Stomach (tissue), 4 donors: ENCODE data around the gene CLCNKB.

Experiments
- POLR2A ChIP-seq, 4 donors: fragments of 450-650 bp; IDR thresholded peaks; one replicate each; pipeline ENCODE4 v1.6.1; 2016; ENCODE audit warnings: antibody characterized with exemption in 4 of 4, control low read depth in 2 of 4, mild to moderate bottlenecking in 1 of 4, moderate library complexity in 1 of 4
- POLR2AphosphoS5 ChIP-seq, 3 donors: sonication (generic); formaldehyde crosslinking; IDR thresholded peaks; one replicate each; pipeline ENCODE4 v1.6.1; 2016; ENCODE audit warnings: antibody characterized with exemption in 3 of 3
- TF ChIP-seq, protein P1 (sequence below), 7 experiments: fragments of 450-650 bp in 4 of 7; fragments of 200-600 bp in 3 of 7; sonication (generic) in 3 of 7; IDR thresholded peaks; one replicate each; pipeline ENCODE4 v1.5.1; 2016 to 2019; ENCODE audit warnings: antibody characterized with exemption in 7 of 7, control low read depth in 2 of 7, mild to moderate bottlenecking in 1 of 7

DNA sequence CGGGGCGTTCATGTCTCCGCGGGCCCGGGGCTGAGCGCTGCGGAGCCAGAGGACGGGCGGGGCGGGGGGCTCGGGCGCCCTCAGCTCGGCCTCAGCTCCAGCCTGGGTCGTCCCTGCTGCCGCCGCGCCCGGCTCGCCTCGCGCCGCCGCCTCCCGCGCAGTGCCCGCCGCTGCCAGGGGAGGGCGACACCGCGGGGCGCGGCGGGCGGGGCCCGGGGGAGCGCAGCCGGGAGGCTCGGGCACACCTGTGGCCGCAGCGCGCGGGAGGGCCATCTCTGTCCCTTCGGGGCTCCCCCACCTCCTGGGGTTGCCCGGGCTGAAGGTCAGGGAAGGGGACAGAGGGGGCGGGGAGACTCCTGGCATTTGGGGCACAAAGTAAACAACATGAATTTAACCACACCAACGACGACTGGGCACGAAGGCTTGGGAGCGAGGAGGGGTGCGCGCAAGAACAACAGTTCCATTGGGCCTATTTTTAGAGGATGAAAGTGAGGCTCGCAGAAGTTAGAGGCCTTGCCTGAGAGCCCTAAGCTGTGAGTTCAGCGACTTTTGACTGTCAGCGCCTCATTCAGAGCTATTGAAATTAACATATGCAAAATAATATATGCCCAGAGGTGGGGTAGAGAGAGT is 30.0 kb downstream of the CLCNKB start, which contains the start of gene FAM131C:
- TF ChIP-seq, protein P1, sequence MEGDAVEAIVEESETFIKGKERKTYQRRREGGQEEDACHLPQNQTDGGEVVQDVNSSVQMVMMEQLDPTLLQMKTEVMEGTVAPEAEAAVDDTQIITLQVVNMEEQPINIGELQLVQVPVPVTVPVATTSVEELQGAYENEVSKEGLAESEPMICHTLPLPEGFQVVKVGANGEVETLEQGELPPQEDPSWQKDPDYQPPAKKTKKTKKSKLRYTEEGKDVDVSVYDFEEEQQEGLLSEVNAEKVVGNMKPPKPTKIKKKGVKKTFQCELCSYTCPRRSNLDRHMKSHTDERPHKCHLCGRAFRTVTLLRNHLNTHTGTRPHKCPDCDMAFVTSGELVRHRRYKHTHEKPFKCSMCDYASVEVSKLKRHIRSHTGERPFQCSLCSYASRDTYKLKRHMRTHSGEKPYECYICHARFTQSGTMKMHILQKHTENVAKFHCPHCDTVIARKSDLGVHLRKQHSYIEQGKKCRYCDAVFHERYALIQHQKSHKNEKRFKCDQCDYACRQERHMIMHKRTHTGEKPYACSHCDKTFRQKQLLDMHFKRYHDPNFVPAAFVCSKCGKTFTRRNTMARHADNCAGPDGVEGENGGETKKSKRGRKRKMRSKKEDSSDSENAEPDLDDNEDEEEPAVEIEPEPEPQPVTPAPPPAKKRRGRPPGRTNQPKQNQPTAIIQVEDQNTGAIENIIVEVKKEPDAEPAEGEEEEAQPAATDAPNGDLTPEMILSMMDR (IDR thresholded peaks at IDR 0.05) = peak in 3 of 7 experiments; percentile 12 to 73 (median 24)
- no peak for TF ChIP-seq POLR2AphosphoS5 (IDR thresholded peaks at IDR 0.05)
- no peak for TF ChIP-seq POLR2A (IDR thresholded peaks at IDR 0.05)
